Femur (tissue), 1 donor: ENCODE results near the gene ZC3HAV1L.
"Not testable (repeated sequence)": the region's sequence is repeated elsewhere in the genome, so short reads cannot be mapped to it uniquely, and the experiment has no call there.

Experiments used
- DNase-seq: peaks from one replicate; pipeline ENCODE4 v3.0.0-alpha.2; 2017

Gene ZC3HAV1L

GRCh38 chr7:139051655-139052054 lies 15.8 kb upstream of the ZC3HAV1L start:
- no peak for DNase-seq

- DNase-seq: no peak
Measured at GRCh38 chr7:139049936-139050335, 14.1 kb upstream of the ZC3HAV1L start.

- DNase-seq: no peak
Measured at GRCh38 chr7:139049111-139049510, 13.3 kb upstream of the ZC3HAV1L start.

GRCh38 chr7:139047970-139048369 lies 12.1 kb upstream of the ZC3HAV1L start:
- DNase-seq: no peak

- DNase-seq: no peak
Measured at GRCh38 chr7:139046143-139046542, 10.3 kb upstream of the ZC3HAV1L start.

GRCh38 chr7:139044813-139045794 lies 9.3 kb upstream of the ZC3HAV1L start:
- no peak for DNase-seq

GRCh38 chr7:139043823-139044812 lies 8.3 kb upstream of the ZC3HAV1L start:
- no peak for DNase-seq

- no peak for DNase-seq
Measured at GRCh38 chr7:139041378-139042085, 5.7 kb upstream of the ZC3HAV1L start.

- DNase-seq: no peak
Measured at GRCh38 chr7:139038691-139039090, 2.8 kb upstream of the ZC3HAV1L start.

- no peak for DNase-seq
Measured at GRCh38 chr7:139036901-139037300, 1.1 kb upstream of the ZC3HAV1L start.

GRCh38 chr7:139034855-139035585 lies 822 bp downstream of the ZC3HAV1L start:
- DNase-seq: peak; percentile 58

GRCh38 chr7:139034336-139034735 lies 1.5 kb downstream of the ZC3HAV1L start:
- no peak for DNase-seq

GRCh38 chr7:139033346-139034114 lies 2.3 kb downstream of the ZC3HAV1L start:
- DNase-seq: no peak

- DNase-seq: no peak
Measured at GRCh38 chr7:139032473-139032872, 3.4 kb downstream of the ZC3HAV1L start.

GRCh38 chr7:139029353-139029752 lies 6.5 kb downstream of the ZC3HAV1L start:
- no peak for DNase-seq

- no peak for DNase-seq
Measured at GRCh38 chr7:139026551-139026950, 9.3 kb downstream of the ZC3HAV1L start.

GRCh38 chr7:139025861-139026260 lies 10.0 kb downstream of the ZC3HAV1L start:
- DNase-seq: not testable (repeated sequence)

GRCh38 chr7:139023076-139023475 lies 12.8 kb downstream of the ZC3HAV1L start:
- no peak for DNase-seq

GRCh38 chr7:139022286-139022685 lies 13.6 kb downstream of the ZC3HAV1L start:
- no peak for DNase-seq

- DNase-seq: no peak
Measured at GRCh38 chr7:139018910-139019309, 16.9 kb downstream of the ZC3HAV1L start.

- peak; percentile 74 for DNase-seq
Measured at GRCh38 chr7:139016931-139017511, 18.8 kb downstream of the ZC3HAV1L start.
